MM.1S (cell line): Measurements from ENCODE around the gene ZNF853.

ENCODE experiments used
- CTCF ChIP-seq: fragments of 300-600 bp; sonication (generic); IDR thresholded peaks from 2 replicates; pipeline ENCODE4 v1.5.1; 2016; ENCODE audit warnings: antibody characterized with exemption, low read length, mixed read lengths
- EZH2 ChIP-seq: fragments of 300-600 bp; sonication (generic); optimal IDR thresholded peaks from 2 replicates; pipeline ENCODE3; 2017; ENCODE audit warnings: low read depth, mild to moderate bottlenecking, antibody characterized with exemption, low read length, mixed read lengths
- EZH2phosphoT487 ChIP-seq: fragments of 300-600 bp; sonication (generic); IDR thresholded peaks from 2 replicates; pipeline ENCODE4 v1.6.1; 2018; ENCODE audit warnings: antibody characterized with exemption, low read length

DNA sequence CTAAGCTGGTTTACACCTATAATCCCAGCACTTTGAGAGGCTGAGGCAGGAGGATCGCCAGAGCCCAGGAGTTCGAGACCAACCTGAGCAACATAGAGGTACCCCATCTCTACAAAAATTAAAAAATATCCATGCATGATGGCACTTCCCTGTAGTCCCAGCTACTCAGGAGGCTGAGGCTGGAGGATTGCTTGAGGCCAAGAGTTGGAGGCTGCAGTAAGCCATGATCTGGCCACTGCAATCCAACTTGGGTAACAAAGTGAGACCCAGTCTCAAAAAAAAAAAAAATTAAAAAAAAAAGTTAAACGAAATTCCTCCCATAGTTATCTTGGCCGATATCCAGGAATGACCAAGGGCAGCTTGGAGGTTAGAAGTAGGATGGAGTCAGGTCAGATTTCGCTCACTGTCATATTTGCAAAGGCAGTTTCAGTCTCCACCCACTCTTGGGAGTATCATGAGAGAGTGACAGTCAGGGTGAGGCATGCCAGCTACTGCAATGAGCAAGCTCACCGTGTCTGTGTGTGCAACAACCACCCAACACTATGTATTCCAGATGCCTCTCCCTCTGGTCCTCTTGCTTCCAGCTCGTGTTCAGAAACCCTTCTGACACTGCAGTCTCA lies 44.1 kb upstream of the ZNF853 start:
- TF ChIP-seq CTCF, result no peak
- no peak for TF ChIP-seq EZH2phosphoT487
- no peak for TF ChIP-seq EZH2
